IMR-90 (cell line): ENCODE measurements around the gene RHOB. TPM values are rescaled to one million over a fixed set of nuclear protein-coding genes. Genes with fewer than 3 reads are reported as not detected.

Source experiments
- ATAC-seq: fragments of 200-7000 bp; cut with Tn5 transposase; 2 replicates; pipeline ENCODE4 v1.9.1; 2020; ENCODE audit warnings: low read depth, mild to moderate bottlenecking, moderate library complexity
- BruUV-seq: library from RNA; stranded (reverse); fragments of 400-500 nt; replicated peaks from 2 replicates; lab custom pipeline; 2021; lab: Mats Ljungman, UMichigan
- CTCF ChIA-PET: fragments of 300-600 bp; formaldehyde crosslinking; extraction: SDS; loops from one replicate; lab custom pipeline; 2021; ENCODE audit warnings: antibody characterized with exemption; lab: Yijun Ruan, JAX
- POLR2A ChIA-PET: fragments of 300-600 bp; sonication (Branson Sonifier 250); formaldehyde crosslinking; loops from one replicate; lab custom pipeline; 2022; ENCODE audit warnings: antibody characterized with exemption; ENCODE audit not compliant: unreplicated experiment; lab: Charles Lee
- DNase-seq: peaks from one replicate; pipeline ENCODE4 v3.0.0; 2013
- H2AFZ ChIP-seq: replicated peaks from 2 replicates; pipeline ENCODE3; 2013; ENCODE audit warnings: low read length, mild to moderate bottlenecking; ENCODE audit not compliant: poor library complexity
- H2AK5ac ChIP-seq: 2 replicates; pipeline ENCODE4 v1.6.1; 2013; ENCODE audit warnings: low read depth, low read length, inconsistent platforms
- H2AK9ac ChIP-seq: replicated peaks from 2 replicates; pipeline ENCODE3; 2013; ENCODE audit warnings: mild to moderate bottlenecking, low read depth, low read length, moderate library complexity; ENCODE audit not compliant: poor library complexity
- H2BK120ac ChIP-seq: 2 replicates; pipeline ENCODE4 v1.6.1; 2013; ENCODE audit warnings: low read depth, low read length, inconsistent platforms
- H2BK15ac ChIP-seq: 3 replicates; pipeline ENCODE4 v1.6.1; 2013; ENCODE audit warnings: low read depth, low read length, inconsistent platforms
- H2BK20ac ChIP-seq: 2 replicates; pipeline ENCODE4 v1.6.1; 2013; ENCODE audit warnings: low read depth, mild to moderate bottlenecking, inconsistent platforms, low read length, moderate library complexity
- H2BK5ac ChIP-seq: 2 replicates; pipeline ENCODE4 v1.6.1; 2013; ENCODE audit warnings: mild to moderate bottlenecking, low read depth, low read length, inconsistent platforms; ENCODE audit not compliant: poor library complexity, severe bottlenecking
- H3K14ac ChIP-seq: replicated peaks from 2 replicates; pipeline ENCODE4 v1.6.1; 2013; ENCODE audit warnings: low read depth, low read length, inconsistent platforms
- H3K18ac ChIP-seq: 2 replicates; pipeline ENCODE4 v1.6.1; 2013; ENCODE audit warnings: low read depth, low read length, control low read depth
- H3K23ac ChIP-seq: 2 replicates; pipeline ENCODE4 v1.6.1; 2013; ENCODE audit warnings: low read depth, low read length, inconsistent platforms
- H3K27ac ChIP-seq: 2 replicates; pipeline ENCODE4 v1.5.1; 2013; ENCODE audit warnings: mild to moderate bottlenecking, control low read depth, low read length; ENCODE audit not compliant: insufficient read depth
- H3K27me3 ChIP-seq: 2 replicates; pipeline ENCODE4 v1.6.1; 2013; ENCODE audit warnings: low read length; ENCODE audit not compliant: control insufficient read depth, insufficient read depth
- H3K36me3 ChIP-seq: 2 replicates; pipeline ENCODE4 v1.6.1; 2013; ENCODE audit warnings: low read length, mixed read lengths; ENCODE audit not compliant: control insufficient read depth, insufficient read depth
- H3K4ac ChIP-seq: 2 replicates; pipeline ENCODE4 v1.6.1; 2013; ENCODE audit warnings: low read depth, low read length, inconsistent platforms
- H3K4me1 ChIP-seq: 2 replicates; pipeline ENCODE4 v1.6.1; 2013; ENCODE audit warnings: low read length, mixed read lengths; ENCODE audit not compliant: control insufficient read depth, insufficient read depth
- H3K4me2 ChIP-seq: 2 replicates; pipeline ENCODE4 v1.6.1; 2013; ENCODE audit warnings: low read depth, mild to moderate bottlenecking, control low read depth, low read length, moderate library complexity
- H3K4me3 ChIP-seq: 2 replicates; pipeline ENCODE4 v1.5.1; 2013; ENCODE audit warnings: low read depth, mild to moderate bottlenecking, control low read depth, low read length, moderate library complexity; ENCODE audit not compliant: insufficient read depth
- H3K56ac ChIP-seq: 2 replicates; pipeline ENCODE4 v1.6.1; 2013; ENCODE audit warnings: low read length, inconsistent platforms; ENCODE audit not compliant: insufficient read depth; ENCODE audit errors: extremely low read depth
- H3K79me1 ChIP-seq, 2 experiments: 2 replicates each; pipeline ENCODE4 v1.6.1; 2013; ENCODE audit warnings: low read length in 2 of 2, inconsistent platforms in 1 of 2, low read depth in 1 of 2
- H3K9ac ChIP-seq: 2 replicates; pipeline ENCODE4 v1.6.1; 2013; ENCODE audit warnings: low read depth, low read length, control low read depth
- H3K9me1 ChIP-seq: 2 replicates; pipeline ENCODE4 v1.6.1; 2013; ENCODE audit warnings: low read length, inconsistent platforms; ENCODE audit not compliant: insufficient read depth
- H3K9me3 ChIP-seq: 2 replicates; pipeline ENCODE4 v1.6.1; 2013; ENCODE audit warnings: low read length; ENCODE audit not compliant: control insufficient read depth, insufficient read depth
- H4K20me1 ChIP-seq: 2 replicates; pipeline ENCODE4 v1.6.1; 2013; ENCODE audit warnings: low read length, inconsistent platforms; ENCODE audit not compliant: insufficient read depth
- H4K5ac ChIP-seq: 2 replicates; pipeline ENCODE4 v1.6.1; 2013; ENCODE audit warnings: mild to moderate bottlenecking, low read depth, low read length, control low read depth
- H4K8ac ChIP-seq, 2 experiments: 2 replicates each; pipeline ENCODE4 v1.6.1; 2013; ENCODE audit warnings: low read depth in 2 of 2, low read length in 2 of 2, control low read depth in 1 of 2, inconsistent platforms in 1 of 2
- H4K91ac ChIP-seq: 2 replicates; pipeline ENCODE4 v1.6.1; 2013; ENCODE audit warnings: low read depth, low read length, inconsistent platforms; ENCODE audit not compliant: insufficient read depth
- BHLHE40 ChIP-seq: fragments of 150-350 bp; IDR thresholded peaks from 2 replicates; pipeline ENCODE4 v1.6.1; 2016; ENCODE audit warnings: mild to moderate bottlenecking, low read depth, low read length
- CEBPB ChIP-seq: IDR thresholded peaks from 2 replicates; pipeline ENCODE4 v1.6.1; 2012; ENCODE audit warnings: low read depth, low read length, improper control_type of control experiment
- FOS ChIP-seq: fragments of 150-350 bp; IDR thresholded peaks from 2 replicates; pipeline ENCODE4 v1.6.1; 2016; ENCODE audit warnings: low read depth, low read length
- MAFK ChIP-seq: IDR thresholded peaks from 2 replicates; pipeline ENCODE4 v1.6.1; 2012; ENCODE audit warnings: low read depth, low read length, improper control_type of control experiment
- MAZ ChIP-seq: IDR thresholded peaks from 2 replicates; pipeline ENCODE4 v1.6.1; 2012; ENCODE audit warnings: low read depth, mild to moderate bottlenecking, low read length, improper control_type of control experiment, moderate library complexity, borderline replicate concordance
- MXI1 ChIP-seq: IDR thresholded peaks from 2 replicates; pipeline ENCODE4 v1.6.1; 2012; ENCODE audit warnings: low read depth, mild to moderate bottlenecking, low read length, moderate library complexity, borderline replicate concordance
- NFE2L2 ChIP-seq: fragments of 150-350 bp; IDR thresholded peaks from 2 replicates; pipeline ENCODE4 v1.6.1; 2016; ENCODE audit warnings: low read depth, mild to moderate bottlenecking, low read length
- RAD21 ChIP-seq: IDR thresholded peaks from 2 replicates; pipeline ENCODE4 v1.6.1; 2012; ENCODE audit warnings: low read length, improper control_type of control experiment
- RCOR1 ChIP-seq: IDR thresholded peaks from 2 replicates; pipeline ENCODE4 v1.6.1; 2012; ENCODE audit warnings: mild to moderate bottlenecking, low read length, improper control_type of control experiment; ENCODE audit not compliant: insufficient replicate concordance
- RFX5 ChIP-seq: IDR thresholded peaks from 2 replicates; pipeline ENCODE4 v1.8.0; 2012; ENCODE audit warnings: low read depth, mild to moderate bottlenecking, low read length, moderate library complexity
- WGBS, 2 experiments: methylation state at CpG; one replicate each; pipeline versions ENCODE4 v1.1.5 to v1.1.7; 2013; ENCODE audit warnings: missing lambda C conversion rate in 2 of 2; ENCODE audit not compliant: insufficient read length in 1 of 2; ENCODE audit errors: extremely low coverage in 2 of 2; 5-methylcytosine and 5-hydroxymethylcytosine counted together
- dilution Hi-C: fragments of 300-500 bp; cut with HindIII; formaldehyde crosslinking; loops from one replicate; pipeline ENCODE4 v1.14.3; 2018; ENCODE audit warnings: low sequenced_read_pairs; ENCODE audit not compliant: unreplicated experiment
- in situ Hi-C: fragments of 300-500 bp; cut with MboI; formaldehyde crosslinking; loops from 3 replicates; pipeline ENCODE4 v1.14.3; 2019; ENCODE audit warnings: low sequenced_read_pairs, inconsistent platforms, mixed read lengths
- intact Hi-C: fragments of 100-400 bp; cut with micrococcal nuclease; formaldehyde crosslinking; loops from 2 replicates; pipeline ENCODE4 v1.10.0; 2022
- polyA plus RNA-seq, 3 experiments: library from polyadenylated mRNA; depleted of rRNA; stranded (reverse); fragments of >200 nt; gene quantifications; 2 replicates each; pipeline ENCODE4 v1.2.3, GENCODE V29; 2012; ENCODE audit warnings: low replicate concordance in 1 of 3
- total RNA-seq: library from RNA; depleted of rRNA; stranded (reverse); fragments of >200 nt; gene quantifications from 2 replicates; pipeline ENCODE4 v1.2.3, GENCODE V29; 2012
- TF ChIP-seq, protein P1 (sequence below): conservative IDR thresholded peaks from 2 replicates; pipeline ENCODE4 v1.5.1; 2012; ENCODE audit warnings: mild to moderate bottlenecking, low read depth, low read length, improper control_type of control experiment

Gene RHOB
- total and polyA plus RNA-seq, 2 of the 4 experiments (the other 2 are of a cell fraction) = 112 to 149 TPM

DNA sequence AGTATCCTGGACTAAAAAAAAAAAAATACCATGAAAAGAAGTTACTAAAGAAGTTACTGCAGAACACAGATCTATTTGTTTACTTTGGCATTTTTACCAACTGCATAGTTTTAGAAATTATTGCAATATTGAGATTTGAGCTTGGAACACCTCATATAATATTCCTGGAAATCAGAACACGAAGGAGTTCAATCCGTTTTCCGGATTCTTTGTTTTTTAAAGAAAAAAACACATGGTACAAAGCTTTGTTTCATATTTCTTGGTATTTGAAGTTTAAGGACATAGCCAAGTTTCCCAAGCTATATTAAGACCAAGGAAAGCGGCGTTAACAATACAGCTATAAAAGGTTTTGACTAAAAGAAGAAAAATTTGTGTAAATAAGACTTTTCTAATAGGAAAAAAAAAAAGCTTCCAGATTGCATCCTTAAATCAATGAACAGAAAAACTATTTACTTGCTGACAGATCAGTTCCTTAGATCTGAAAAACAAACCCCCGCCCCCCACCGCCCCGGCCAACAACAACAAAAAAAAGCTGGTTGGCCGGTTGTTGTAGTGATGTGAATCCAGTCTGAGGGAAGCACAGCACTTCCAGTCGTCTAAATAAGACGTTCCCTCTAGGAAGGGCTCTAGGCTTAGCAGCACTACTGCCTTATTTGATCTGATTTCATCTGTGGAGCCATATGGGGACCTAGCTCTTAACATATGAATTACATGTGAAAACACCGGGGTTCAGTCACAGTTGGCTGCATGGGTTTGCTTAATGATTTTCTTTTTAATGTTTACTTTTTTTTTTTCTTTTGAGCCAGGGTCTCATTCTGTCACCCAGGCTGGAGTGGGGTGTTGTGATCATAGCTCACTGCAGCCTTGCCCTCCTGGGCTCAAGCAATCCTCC is 2.5 kb upstream of the RHOB start:
- H3K4me2 ChIP-seq = no peak overlapping the region; the same call in 1 of the 2 replicates
- no peak for TF ChIP-seq FOS
- no peak for TF ChIP-seq RAD21
- no peak for TF ChIP-seq RFX5
- TF ChIP-seq, protein P1, sequence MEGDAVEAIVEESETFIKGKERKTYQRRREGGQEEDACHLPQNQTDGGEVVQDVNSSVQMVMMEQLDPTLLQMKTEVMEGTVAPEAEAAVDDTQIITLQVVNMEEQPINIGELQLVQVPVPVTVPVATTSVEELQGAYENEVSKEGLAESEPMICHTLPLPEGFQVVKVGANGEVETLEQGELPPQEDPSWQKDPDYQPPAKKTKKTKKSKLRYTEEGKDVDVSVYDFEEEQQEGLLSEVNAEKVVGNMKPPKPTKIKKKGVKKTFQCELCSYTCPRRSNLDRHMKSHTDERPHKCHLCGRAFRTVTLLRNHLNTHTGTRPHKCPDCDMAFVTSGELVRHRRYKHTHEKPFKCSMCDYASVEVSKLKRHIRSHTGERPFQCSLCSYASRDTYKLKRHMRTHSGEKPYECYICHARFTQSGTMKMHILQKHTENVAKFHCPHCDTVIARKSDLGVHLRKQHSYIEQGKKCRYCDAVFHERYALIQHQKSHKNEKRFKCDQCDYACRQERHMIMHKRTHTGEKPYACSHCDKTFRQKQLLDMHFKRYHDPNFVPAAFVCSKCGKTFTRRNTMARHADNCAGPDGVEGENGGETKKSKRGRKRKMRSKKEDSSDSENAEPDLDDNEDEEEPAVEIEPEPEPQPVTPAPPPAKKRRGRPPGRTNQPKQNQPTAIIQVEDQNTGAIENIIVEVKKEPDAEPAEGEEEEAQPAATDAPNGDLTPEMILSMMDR = no peak
- no peak for TF ChIP-seq BHLHE40
- TF ChIP-seq RCOR1 = no peak
- no peak for TF ChIP-seq CEBPB
- TF ChIP-seq MAZ = no peak
- TF ChIP-seq MAFK = no peak
- TF ChIP-seq NFE2L2 = no peak
- no peak for TF ChIP-seq MXI1
- H4K91ac ChIP-seq = no peak overlapping the region
- no peak overlapping the region for H4K5ac ChIP-seq
- DNase-seq = no peak
- H2AK5ac ChIP-seq = no peak overlapping the region
- H3K4ac ChIP-seq = no peak overlapping the region; the same call in 1 of the 2 replicates
- ATAC-seq = no peak
- H2BK120ac ChIP-seq = no peak overlapping the region
- H3K79me1 ChIP-seq = peaks cover under 1 to 23% of the 10 kb centered on the region in 2 experiments
- H3K4me3 ChIP-seq = no peak overlapping the region
- H4K8ac ChIP-seq = no peak overlapping the region
- H3K14ac ChIP-seq = peak overlapping the region; percentile 10; the same call in 1 of the 2 replicates
- no peak overlapping the region for H3K18ac ChIP-seq
- H2BK15ac ChIP-seq = no peak overlapping the region
- H3K23ac ChIP-seq = peak overlapping the region; percentile 33; the same call in 1 of the 2 replicates
- H3K56ac ChIP-seq = no peak overlapping the region
- no peak overlapping the region for H3K9ac ChIP-seq
- peaks cover 5% of the 10 kb centered on the region for H3K4me1 ChIP-seq
- peaks cover 6% of the 10 kb centered on the region for H3K36me3 ChIP-seq
- dilution Hi-C loops (no loop called here), intact Hi-C loops (no loop called here), in situ Hi-C loops (loop anchor here (5.0 kb wide), 1 partner anchor 188 kb away; no protein-coding TSS in a partner anchor)
- no peak overlapping the region for H2AK9ac ChIP-seq
- BruUV-seq = no TSS peak
- H2AFZ ChIP-seq = no peak overlapping the region
- POLR2A ChIA-PET = interaction anchor here (0.6 to 0.7 kb wide), 6 partner anchors 15 to 217 kb away, joined by 4 to 14 read pairs (median 6); no protein-coding TSS in a partner anchor
- peaks cover 24% of the 10 kb centered on the region for H4K20me1 ChIP-seq
- WGBS, 2 experiments = no CpG with 5 or more reads among the region's 12 CpGs
- no peaks in the 10 kb centered on the region for H3K9me3 ChIP-seq
- H2BK5ac ChIP-seq = no peak overlapping the region
- CTCF ChIA-PET = interaction anchor here (0.7 to 3.1 kb wide), 8 partner anchors 16 to 198 kb away, joined by 3 to 17 read pairs (median 6); no protein-coding TSS in a partner anchor
- H3K9me1 ChIP-seq = 0 out of 2 replicates have a peak, but pooled peaks cover 4% of the 10 kb centered on the region
- H2BK20ac ChIP-seq = peak overlapping the region; percentile 16; the same call in 1 of the 2 replicates
- no peaks in the 10 kb centered on the region for H3K27me3 ChIP-seq
- H3K27ac ChIP-seq = no peak overlapping the region
